ENCODE results near the gene SPTBN1. TPM values are rescaled to one million over a fixed set of nuclear protein-coding genes. Genes with fewer than 3 reads are reported as not detected.

Gene SPTBN1
- total RNA-seq, 2 donors from 2014 or later: 179 to 194 TPM

DNA sequence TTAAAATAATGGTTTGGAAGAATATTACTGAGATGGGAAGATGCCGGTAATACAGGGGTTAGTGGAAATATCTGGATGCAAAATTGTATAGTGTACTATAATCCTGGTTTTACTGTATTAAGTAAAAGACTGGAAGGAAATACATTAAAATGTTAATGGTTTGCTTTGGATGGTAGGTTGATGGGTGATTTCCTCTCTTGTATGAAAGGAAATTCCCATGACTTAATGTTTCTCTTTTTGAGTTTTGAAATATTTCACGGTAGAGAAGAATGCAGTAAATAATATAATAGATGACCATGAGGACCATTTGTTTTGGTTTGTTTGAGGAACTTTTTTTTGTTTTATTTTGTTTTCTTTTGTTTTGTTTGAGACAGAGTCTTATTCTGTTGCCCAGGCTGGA, 8.2 kb downstream of the SPTBN1 start:
- Histone ChIP-seq H3K4me1 (ENCODE audit: control insufficient read depth, insufficient read depth, low read length) (peaks cover 3% of the 10 kb centered on the region), H3K4me3 (ENCODE audit: low read length) (no peak overlapping the region), H3K9me3 (ENCODE audit: control insufficient read depth, low read length) (no peaks in the 10 kb centered on the region), H3K9ac (ENCODE audit: extremely low read depth, low read length, poor library complexity, severe bottlenecking) (no peak overlapping the region), H3K27ac (ENCODE audit: low read depth, low read length) (no peak overlapping the region), H3K36me3 (ENCODE audit: control insufficient read depth, insufficient read depth, low read length) (no peaks in the 10 kb centered on the region), H3K27me3 (ENCODE audit: control insufficient read depth, insufficient read depth, low read length, poor library complexity, severe bottlenecking) (no peaks in the 10 kb centered on the region)
- no peaks in the 10 kb centered on the region for H3K27me3 Mint-ChIP-seq (ENCODE audit: insufficient read depth)
- no peaks in the 10 kb centered on the region for H3K9me3 Mint-ChIP-seq
- H3K4me3 Mint-ChIP-seq: no peak overlapping the region
- H3K36me3 Mint-ChIP-seq (ENCODE audit: low read depth): no peaks in the 10 kb centered on the region
- no peak for DNase-seq
- no peak overlapping the region for H3K27ac Mint-ChIP-seq
- 93 to 100% methylated on average over 2 of the region's 2 CpGs for WGBS, 2 experiments (ENCODE audit: insufficient coverage in 1 of 2, insufficient read length in 1 of 2)
- H3K4me1 Mint-ChIP-seq: peaks cover 7% of the 10 kb centered on the region
- TF ChIP-seq, protein P1, sequence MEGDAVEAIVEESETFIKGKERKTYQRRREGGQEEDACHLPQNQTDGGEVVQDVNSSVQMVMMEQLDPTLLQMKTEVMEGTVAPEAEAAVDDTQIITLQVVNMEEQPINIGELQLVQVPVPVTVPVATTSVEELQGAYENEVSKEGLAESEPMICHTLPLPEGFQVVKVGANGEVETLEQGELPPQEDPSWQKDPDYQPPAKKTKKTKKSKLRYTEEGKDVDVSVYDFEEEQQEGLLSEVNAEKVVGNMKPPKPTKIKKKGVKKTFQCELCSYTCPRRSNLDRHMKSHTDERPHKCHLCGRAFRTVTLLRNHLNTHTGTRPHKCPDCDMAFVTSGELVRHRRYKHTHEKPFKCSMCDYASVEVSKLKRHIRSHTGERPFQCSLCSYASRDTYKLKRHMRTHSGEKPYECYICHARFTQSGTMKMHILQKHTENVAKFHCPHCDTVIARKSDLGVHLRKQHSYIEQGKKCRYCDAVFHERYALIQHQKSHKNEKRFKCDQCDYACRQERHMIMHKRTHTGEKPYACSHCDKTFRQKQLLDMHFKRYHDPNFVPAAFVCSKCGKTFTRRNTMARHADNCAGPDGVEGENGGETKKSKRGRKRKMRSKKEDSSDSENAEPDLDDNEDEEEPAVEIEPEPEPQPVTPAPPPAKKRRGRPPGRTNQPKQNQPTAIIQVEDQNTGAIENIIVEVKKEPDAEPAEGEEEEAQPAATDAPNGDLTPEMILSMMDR (conservative IDR thresholded peaks at IDR 0.05): no peak

GRCh38 chr2:54465143-54465542, 9.0 kb downstream of the SPTBN1 start:
- Histone ChIP-seq H3K36me3 (ENCODE audit: control insufficient read depth, insufficient read depth, low read length) (no peaks in the 10 kb centered on the region), H3K27me3 (ENCODE audit: control insufficient read depth, insufficient read depth, low read length, poor library complexity, severe bottlenecking) (no peaks in the 10 kb centered on the region), H3K9me3 (ENCODE audit: control insufficient read depth, low read length) (no peaks in the 10 kb centered on the region), H3K4me3 (ENCODE audit: low read length) (no peak overlapping the region), H3K4me1 (ENCODE audit: control insufficient read depth, insufficient read depth, low read length) (peaks cover 7% of the 10 kb centered on the region), H3K27ac (ENCODE audit: low read depth, low read length) (no peak overlapping the region), H3K9ac (ENCODE audit: extremely low read depth, low read length, poor library complexity, severe bottlenecking) (no peak overlapping the region)
- H3K4me1 Mint-ChIP-seq: peaks cover 14% of the 10 kb centered on the region
- H3K9me3 Mint-ChIP-seq: no peaks in the 10 kb centered on the region
- no peaks in the 10 kb centered on the region for H3K27me3 Mint-ChIP-seq (ENCODE audit: insufficient read depth)
- DNase-seq: no peak
- TF ChIP-seq, protein P1 (conservative IDR thresholded peaks at IDR 0.05): no peak
- no peak overlapping the region for H3K4me3 Mint-ChIP-seq
- WGBS, 2 experiments (ENCODE audit: insufficient coverage in 1 of 2, insufficient read length in 1 of 2): 90 to 92% methylated on average over 2 of the region's 2 CpGs
- H3K27ac Mint-ChIP-seq: no peak overlapping the region
- H3K36me3 Mint-ChIP-seq (ENCODE audit: low read depth): no peaks in the 10 kb centered on the region

GRCh38 chr2:54466870-54467269, 10.7 kb downstream of the SPTBN1 start:
- no peaks in the 10 kb centered on the region for H3K27me3 ChIP-seq (ENCODE audit: control insufficient read depth, insufficient read depth, low read length, poor library complexity, severe bottlenecking)
- WGBS, 2 experiments (ENCODE audit: insufficient coverage in 1 of 2, insufficient read length in 1 of 2): 81 to 83% methylated on average over 4 of the region's 4 CpGs
- peaks cover 7% of the 10 kb centered on the region for H3K4me1 ChIP-seq (ENCODE audit: control insufficient read depth, insufficient read depth, low read length)
- DNase-seq: no peak
- Mint-ChIP-seq H3K27me3 (ENCODE audit: insufficient read depth) (no peaks in the 10 kb centered on the region), H3K9me3 (no peaks in the 10 kb centered on the region), H3K4me3 (no peak overlapping the region), H3K27ac (no peak overlapping the region), H3K36me3 (ENCODE audit: low read depth) (peaks cover 2% of the 10 kb centered on the region), H3K4me1 (peaks cover 14% of the 10 kb centered on the region)
- H3K9me3 ChIP-seq (ENCODE audit: control insufficient read depth, low read length): no peaks in the 10 kb centered on the region
- TF ChIP-seq, protein P1 (conservative IDR thresholded peaks at IDR 0.05): no peak
- H3K27ac ChIP-seq (ENCODE audit: low read depth, low read length): no peak overlapping the region
- no peak overlapping the region for H3K4me3 ChIP-seq (ENCODE audit: low read length)
- H3K9ac ChIP-seq (ENCODE audit: extremely low read depth, low read length, poor library complexity, severe bottlenecking): no peak overlapping the region
- H3K36me3 ChIP-seq (ENCODE audit: control insufficient read depth, insufficient read depth, low read length): no peaks in the 10 kb centered on the region

Measured in endodermal cell (in vitro differentiated cells).